Measurements from ENCODE around the gene STXBP6. TPM values are rescaled to one million over a fixed set of nuclear protein-coding genes. Genes with fewer than 3 reads are reported as not detected.

STXBP6 gene
- total RNA-seq, 2 donors from 2014 or later = not detected

DNA sequence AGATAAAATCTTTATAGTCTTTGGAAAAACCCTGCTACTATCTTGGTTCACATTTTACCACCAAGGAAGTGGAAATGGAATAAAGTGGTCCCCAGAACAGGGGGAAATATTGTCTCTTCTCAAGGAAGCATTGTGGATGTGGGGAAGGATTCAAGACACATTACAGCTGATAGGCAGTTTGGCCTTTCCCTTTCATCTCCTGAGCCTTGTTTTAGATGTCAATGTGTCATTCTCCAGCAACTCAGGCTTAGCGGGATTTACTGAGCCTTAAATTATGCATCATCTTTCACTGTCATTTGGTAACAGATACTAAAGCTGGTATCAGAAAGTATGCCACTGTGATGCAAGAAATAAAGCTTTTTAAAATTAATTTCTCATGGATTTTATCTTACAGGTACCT, 136.2 kb downstream of the STXBP6 start:
- no peak for DNase-seq (ENCODE audit: low spot score)
- H3K4me1 Mint-ChIP-seq (ENCODE audit: low read depth in 2 of 2) = no peaks in the 10 kb centered on the region
- H3K27me3 Mint-ChIP-seq = peaks cover 32 to 43% of the 10 kb centered on the region in 2 donors
- no peak for ATAC-seq
- H3K27ac Mint-ChIP-seq = no peak overlapping the region
- no peaks in the 10 kb centered on the region for H3K9me3 Mint-ChIP-seq
- no peaks in the 10 kb centered on the region for H3K36me3 Mint-ChIP-seq
- no peak overlapping the region for H3K4me3 Mint-ChIP-seq

- peaks cover 34 to 49% of the 10 kb centered on the region in 2 donors for H3K27me3 Mint-ChIP-seq
- no peaks in the 10 kb centered on the region for H3K36me3 Mint-ChIP-seq
- DNase-seq (ENCODE audit: low spot score) (no peak), ATAC-seq (no peak)
- no peaks in the 10 kb centered on the region for H3K4me1 Mint-ChIP-seq (ENCODE audit: low read depth in 2 of 2)
- no peaks in the 10 kb centered on the region for H3K9me3 Mint-ChIP-seq
- no peak overlapping the region for H3K4me3 Mint-ChIP-seq
- H3K27ac Mint-ChIP-seq = no peak overlapping the region
Observed at GRCh38 chr14:24913021-24913420, 136.9 kb downstream of the STXBP6 start.

- H3K4me1 Mint-ChIP-seq (ENCODE audit: low read depth in 2 of 2) = no peaks in the 10 kb centered on the region
- no peak overlapping the region for H3K27ac Mint-ChIP-seq
- no peak overlapping the region for H3K4me3 Mint-ChIP-seq
- DNase-seq (ENCODE audit: low spot score) (no peak), ATAC-seq (no peak)
- no peaks in the 10 kb centered on the region for H3K36me3 Mint-ChIP-seq
- peaks cover 30 to 42% of the 10 kb centered on the region in 2 donors for H3K27me3 Mint-ChIP-seq
- H3K9me3 Mint-ChIP-seq = no peaks in the 10 kb centered on the region
Observed at GRCh38 chr14:24911324-24912109, 138.4 kb downstream of the STXBP6 start.

DNA sequence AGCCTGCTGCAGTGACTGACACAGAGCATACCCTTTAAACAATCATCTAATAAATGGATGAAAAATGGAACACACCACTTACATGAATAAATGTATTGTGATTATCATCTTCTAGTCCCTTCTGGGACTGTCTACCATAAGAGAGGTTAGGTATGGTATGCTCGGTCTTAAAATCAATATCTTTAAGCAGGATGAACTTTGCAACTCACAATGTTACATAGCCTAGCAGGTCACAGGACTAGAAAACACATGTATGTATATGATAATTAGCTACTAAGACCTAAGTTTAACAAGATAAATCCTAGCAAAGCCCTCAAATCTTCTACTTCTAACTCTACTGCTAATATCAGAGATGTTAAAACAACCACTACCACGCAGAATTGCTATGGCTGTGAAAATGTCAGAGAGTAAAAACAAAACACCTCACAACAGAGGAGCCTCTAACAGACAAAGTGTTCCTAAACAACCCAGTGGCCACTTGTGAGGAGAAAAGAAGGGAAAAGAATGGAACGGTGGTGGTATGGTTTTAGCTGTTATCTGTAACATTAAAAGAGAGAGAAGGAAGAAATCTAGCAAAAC, 139.4 kb downstream of the STXBP6 start:
- Mint-ChIP-seq H3K27ac (no peak overlapping the region), H3K9me3 (no peaks in the 10 kb centered on the region), H3K4me1 (ENCODE audit: low read depth in 2 of 2) (no peaks in the 10 kb centered on the region), H3K36me3 (no peaks in the 10 kb centered on the region), H3K4me3 (no peak overlapping the region), H3K27me3 (peaks cover 24 to 39% of the 10 kb centered on the region in 2 donors)
- no peak for DNase-seq (ENCODE audit: low spot score)
- ATAC-seq = no peak

DNA sequence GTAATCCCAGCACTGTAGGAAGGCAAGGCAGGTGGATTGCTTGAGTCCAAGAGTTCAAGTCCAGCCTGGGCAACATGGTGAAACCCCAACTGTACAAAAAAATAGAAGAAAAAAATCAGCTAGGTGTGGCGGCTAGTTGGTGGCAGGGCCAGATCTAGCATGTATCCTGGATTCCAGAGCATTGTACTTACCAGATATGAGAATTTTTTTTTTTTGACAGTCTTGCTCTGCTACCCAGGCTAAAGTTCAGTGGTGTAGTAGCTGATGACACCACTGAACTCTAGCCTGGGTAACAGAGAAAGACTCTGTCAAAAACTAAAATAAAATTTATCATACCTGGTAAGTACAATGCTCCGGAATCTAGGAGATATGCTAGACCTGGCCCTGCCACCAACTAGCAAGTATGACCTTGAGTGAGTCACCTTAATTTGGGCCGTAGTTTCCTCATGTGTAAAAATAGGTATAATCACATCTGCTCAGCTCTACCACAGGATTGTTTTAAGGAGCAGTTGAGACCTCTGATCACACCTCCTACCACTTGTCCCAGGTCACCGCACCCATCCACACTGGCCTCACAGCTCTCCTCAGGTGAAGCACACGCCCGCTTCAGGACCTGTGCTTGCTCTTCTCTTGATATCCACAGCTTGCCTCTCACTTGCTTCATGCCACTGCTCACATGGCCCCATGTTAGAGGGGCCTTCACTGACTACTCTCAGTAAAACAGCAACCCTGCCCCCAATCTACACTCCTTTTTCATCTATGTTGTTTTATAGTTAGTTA, 140.2 kb downstream of the STXBP6 start:
- no peaks in the 10 kb centered on the region for H3K4me1 Mint-ChIP-seq (ENCODE audit: low read depth in 2 of 2)
- DNase-seq (ENCODE audit: low spot score) (no peak), ATAC-seq (no peak)
- H3K9me3 Mint-ChIP-seq = no peaks in the 10 kb centered on the region
- no peak overlapping the region for H3K4me3 Mint-ChIP-seq
- peaks cover 24 to 41% of the 10 kb centered on the region in 2 donors for H3K27me3 Mint-ChIP-seq
- H3K27ac Mint-ChIP-seq = no peak overlapping the region
- H3K36me3 Mint-ChIP-seq = no peaks in the 10 kb centered on the region

- DNase-seq (ENCODE audit: low spot score) (no peak), ATAC-seq (no peak)
- Mint-ChIP-seq H3K4me3 (no peak overlapping the region), H3K9me3 (no peaks in the 10 kb centered on the region), H3K4me1 (ENCODE audit: low read depth in 2 of 2) (no peaks in the 10 kb centered on the region), H3K27ac (no peak overlapping the region), H3K27me3 (peaks cover 20 to 34% of the 10 kb centered on the region in 2 donors), H3K36me3 (no peaks in the 10 kb centered on the region)
Observed at GRCh38 chr14:24908592-24909236, 141.2 kb downstream of the STXBP6 start.

GRCh38 chr14:24904533-24904932, 145.4 kb downstream of the STXBP6 start:
- Mint-ChIP-seq H3K9me3 (no peaks in the 10 kb centered on the region), H3K4me3 (no peak overlapping the region), H3K36me3 (no peaks in the 10 kb centered on the region), H3K27me3 (peaks cover 16 to 17% of the 10 kb centered on the region in 2 donors), H3K4me1 (ENCODE audit: low read depth in 2 of 2) (no peaks in the 10 kb centered on the region), H3K27ac (no peak overlapping the region)
- DNase-seq (ENCODE audit: low spot score) = no peak
- ATAC-seq = no peak

GRCh38 chr14:24903337-24903736, 146.6 kb downstream of the STXBP6 start:
- ATAC-seq = no peak
- Mint-ChIP-seq H3K36me3 (no peaks in the 10 kb centered on the region), H3K4me1 (ENCODE audit: low read depth in 2 of 2) (no peaks in the 10 kb centered on the region), H3K27ac (no peak overlapping the region), H3K9me3 (no peaks in the 10 kb centered on the region), H3K4me3 (no peak overlapping the region), H3K27me3 (peaks cover 15 to 16% of the 10 kb centered on the region in 2 donors)
- DNase-seq (ENCODE audit: low spot score) = no peak

GRCh38 chr14:24900269-24901100, 149.5 kb downstream of the STXBP6 start:
- H3K4me3 Mint-ChIP-seq = no peak overlapping the region
- H3K27ac Mint-ChIP-seq = no peak overlapping the region
- H3K9me3 Mint-ChIP-seq = no peaks in the 10 kb centered on the region
- no peaks in the 10 kb centered on the region for H3K36me3 Mint-ChIP-seq
- H3K4me1 Mint-ChIP-seq (ENCODE audit: low read depth in 2 of 2) = no peaks in the 10 kb centered on the region
- H3K27me3 Mint-ChIP-seq = peaks cover 11 to 13% of the 10 kb centered on the region in 2 donors
- DNase-seq (ENCODE audit: low spot score) (no peak), ATAC-seq (no peak)

- no peak for DNase-seq (ENCODE audit: low spot score)
- Mint-ChIP-seq H3K9me3 (no peaks in the 10 kb centered on the region), H3K4me1 (ENCODE audit: low read depth in 2 of 2) (no peaks in the 10 kb centered on the region), H3K36me3 (no peaks in the 10 kb centered on the region), H3K27ac (no peak overlapping the region), H3K27me3 (peaks cover 6 to 16% of the 10 kb centered on the region in 2 donors), H3K4me3 (no peak overlapping the region)
- no peak for ATAC-seq
Observed at GRCh38 chr14:24897793-24898192, 152.2 kb downstream of the STXBP6 start.

DNA sequence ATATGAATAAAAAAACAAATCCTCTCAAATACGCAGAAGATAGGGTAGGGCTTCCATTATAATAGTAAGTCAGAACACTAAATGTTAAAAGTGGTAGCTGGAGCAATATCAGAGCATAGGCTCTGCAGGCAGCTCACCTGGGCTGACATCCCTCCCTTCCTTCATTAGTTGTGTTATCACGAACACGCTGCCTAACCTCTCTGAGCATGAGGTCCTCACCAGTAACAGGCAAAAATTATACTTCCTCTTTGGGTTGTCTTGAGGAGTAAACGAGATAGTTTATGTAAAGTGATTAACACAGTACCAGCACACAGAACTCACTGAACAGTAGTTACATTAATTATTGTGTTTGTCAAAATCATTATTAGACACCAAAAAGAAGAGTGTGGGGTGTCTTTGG, 154.3 kb downstream of the STXBP6 start:
- Mint-ChIP-seq H3K9me3 (peaks cover 3% of the 10 kb centered on the region), H3K27me3 (peaks cover 14 to 19% of the 10 kb centered on the region in 2 donors), H3K27ac (no peak overlapping the region), H3K36me3 (peaks cover 5% of the 10 kb centered on the region), H3K4me3 (no peak overlapping the region), H3K4me1 (ENCODE audit: low read depth in 2 of 2) (no peaks in the 10 kb centered on the region)
- no peak for DNase-seq (ENCODE audit: low spot score)
- no peak for ATAC-seq

GRCh38 chr14:24895243-24895583, 154.7 kb downstream of the STXBP6 start:
- peaks cover 7% of the 10 kb centered on the region for H3K36me3 Mint-ChIP-seq
- ATAC-seq = no peak

GRCh38 chr14:24894583-24895242, 155.2 kb downstream of the STXBP6 start:
- ATAC-seq = no peak
- H3K27me3 Mint-ChIP-seq = peaks cover 19 to 21% of the 10 kb centered on the region in 2 donors
- H3K9me3 Mint-ChIP-seq = peaks cover 8% of the 10 kb centered on the region
- no peak overlapping the region for H3K4me3 Mint-ChIP-seq
- no peaks in the 10 kb centered on the region for H3K4me1 Mint-ChIP-seq (ENCODE audit: low read depth in 2 of 2)
- peaks cover 12% of the 10 kb centered on the region for H3K36me3 Mint-ChIP-seq
- no peak overlapping the region for H3K27ac Mint-ChIP-seq
- DNase-seq (ENCODE audit: low spot score) = no peak

More at GRCh38 chr14:24895243-24895583, 154.7 kb downstream of the STXBP6 start:
- no peak for DNase-seq (ENCODE audit: low spot score)
- peaks cover 4% of the 10 kb centered on the region for H3K9me3 Mint-ChIP-seq
- H3K4me3 Mint-ChIP-seq = no peak overlapping the region
- H3K4me1 Mint-ChIP-seq (ENCODE audit: low read depth in 2 of 2) = no peaks in the 10 kb centered on the region
- peaks cover 14 to 18% of the 10 kb centered on the region in 2 donors for H3K27me3 Mint-ChIP-seq
- no peak overlapping the region for H3K27ac Mint-ChIP-seq
